Stimulated activated CD8-positive, alpha-beta memory T cell treated with anti-CD3 and anti-CD28 coated beads, Interleukin-4, amount 100 ng/mL, for 48 hours (primary cell): ENCODE results near the gene PLCG2.
A peak's percentile ranks its signal among the peaks of the same experiment; 100 is the strongest.

Source experiments
- DNase-seq: peaks from one replicate; pipeline ENCODE4 v3.0.0-alpha.2; 2020

PLCG2 gene

DNA sequence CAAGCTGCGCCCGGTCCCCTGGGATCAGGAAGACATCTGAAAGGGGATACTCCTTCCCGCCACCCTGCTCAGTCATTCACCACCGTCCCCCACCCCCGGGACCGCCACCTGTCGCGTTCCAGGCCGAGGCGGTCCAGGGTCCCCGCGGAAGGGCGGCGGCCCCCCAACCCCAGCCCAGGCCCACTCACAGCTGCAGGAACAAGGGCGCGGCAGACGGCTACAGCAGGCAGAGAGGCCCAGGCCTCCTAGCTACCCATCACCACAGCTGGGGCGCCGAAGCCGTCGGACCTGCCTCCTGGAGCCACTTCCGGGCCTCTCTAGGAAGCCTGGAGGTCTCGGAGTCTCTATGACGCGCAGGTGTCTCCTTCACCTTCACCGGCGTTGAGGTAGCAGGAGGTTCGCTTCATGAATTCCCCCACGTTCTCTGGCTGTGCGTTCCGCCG, 232.1 kb downstream of the PLCG2 start, which contains the start of gene SDR42E1:
TSS of gene SDR42E1 (minus strand) at position 272 of the 443 bp plus-strand sequence. CDS start 10,612 bp downstream, outside the sequence.
- peak; percentile 77 for DNase-seq
